ENCODE results near the gene NAXD.

- TF ChIP-seq BHLHE40 (IDR thresholded peaks at IDR 0.05; ENCODE audit: low read depth, low read length) (no peak), CTCF (conservative IDR thresholded peaks at IDR 0.05; ENCODE audit: low read depth, low read length) (no peak), POLR2A (IDR thresholded peaks at IDR 0.05; ENCODE audit: low read depth, low read length) (no peak), SMC3 (IDR thresholded peaks at IDR 0.05; ENCODE audit: low read depth, low read length) (no peak), ELK1 (IDR thresholded peaks at IDR 0.05; ENCODE audit: borderline replicate concordance, low read depth, low read length) (no peak), FOS (IDR thresholded peaks at IDR 0.05; ENCODE audit: low read depth, low read length) (no peak), RFX5 (IDR thresholded peaks at IDR 0.05; ENCODE audit: low read depth, low read length) (no peak)
Observed at GRCh38 chr13:110576736-110577476, 38.4 kb upstream of the NAXD start.
